Measurements from ENCODE around the gene TNFRSF6B.
"Not testable (repeated sequence)": the region's sequence is repeated elsewhere in the genome, so short reads cannot be mapped to it uniquely, and the experiment has no call there.

Gene TNFRSF6B

GRCh38 chr20:63667858-63668257, 28.6 kb upstream of the TNFRSF6B start:
- POLR2A ChIA-PET, result no interaction called here
- no peak for DNase-seq
- no peak overlapping the region for H3K27ac ChIP-seq (ENCODE audit: insufficient read depth in 1 of 2, low read depth in 1 of 2, low read length in 2 of 2, poor library complexity in 1 of 2, severe bottlenecking in 2 of 2)
- no peak overlapping the region for H3K4me3 ChIP-seq (ENCODE audit: control insufficient read depth in 1 of 7, extremely low read depth in 1 of 7, insufficient read depth in 4 of 7, low read depth in 2 of 7, low read length in 6 of 7)
- WGBS (ENCODE audit: insufficient coverage), result 93% methylated on average over 13 of the region's 16 CpGs
- no peaks in the 10 kb centered on the region for H3K27me3 ChIP-seq (replicated peaks in 2 of 5; ENCODE audit: control insufficient read depth in 4 of 5, insufficient read depth in 5 of 5, low read length in 4 of 5)
- CTCF ChIA-PET, result interaction anchor here (0.7 to 1.3 kb wide), 2 partner anchors 13 to 111 kb away, joined by 3 read pairs; no protein-coding TSS in a partner anchor
- peaks cover 2 to 64% (median 35%) of the 10 kb centered on the region in 4 experiments for H3K36me3 ChIP-seq (ENCODE audit: control insufficient read depth in 4 of 4, insufficient read depth in 4 of 4, low read length in 3 of 4)
- H3K4me1 ChIP-seq (ENCODE audit: control extremely low read depth in 1 of 4, control insufficient read depth in 4 of 4, insufficient read depth in 4 of 4, low read length in 3 of 4), result no peaks in the 10 kb centered on the region
- no peaks in the 10 kb centered on the region for H3K9me3 ChIP-seq (ENCODE audit: control extremely low read depth in 1 of 5, control insufficient read depth in 4 of 5, insufficient read depth in 2 of 5, low read depth in 1 of 5, low read length in 4 of 5)

- Histone ChIP-seq H3K27me3 (replicated peaks in 2 of 5; ENCODE audit: control insufficient read depth in 4 of 5, insufficient read depth in 5 of 5, low read length in 4 of 5) (no peaks in the 10 kb centered on the region), H3K36me3 (ENCODE audit: control insufficient read depth in 4 of 4, insufficient read depth in 4 of 4, low read length in 3 of 4) (peaks cover 2 to 61% (median 33%) of the 10 kb centered on the region in 4 experiments), H3K9me3 (ENCODE audit: control extremely low read depth in 1 of 5, control insufficient read depth in 4 of 5, insufficient read depth in 2 of 5, low read depth in 1 of 5, low read length in 4 of 5) (no peaks in the 10 kb centered on the region), H3K4me1 (ENCODE audit: control extremely low read depth in 1 of 4, control insufficient read depth in 4 of 4, insufficient read depth in 4 of 4, low read length in 3 of 4) (no peaks in the 10 kb centered on the region), H3K27ac (ENCODE audit: insufficient read depth in 1 of 2, low read depth in 1 of 2, low read length in 2 of 2, poor library complexity in 1 of 2, severe bottlenecking in 2 of 2) (no peak overlapping the region), H3K4me3 (ENCODE audit: control insufficient read depth in 1 of 7, extremely low read depth in 1 of 7, insufficient read depth in 4 of 7, low read depth in 2 of 7, low read length in 6 of 7) (no peak overlapping the region)
- POLR2A ChIA-PET, result no interaction called here
- CTCF ChIA-PET, result interaction anchor here (0.7 to 1.3 kb wide), 3 partner anchors 13 to 111 kb away, joined by 3 read pairs; no protein-coding TSS in a partner anchor
- DNase-seq, result no peak
- WGBS (ENCODE audit: insufficient coverage), result 98% methylated on average over 11 of the region's 11 CpGs
These were observed 28.1 kb upstream of the TNFRSF6B start for GRCh38 chr20:63668351-63668750.

GRCh38 chr20:63671695-63672094, 24.8 kb upstream of the TNFRSF6B start:
- CTCF ChIA-PET, result not testable (repeated sequence)

GRCh38 chr20:63672666-63673065, 23.8 kb upstream of the TNFRSF6B start:
- H3K27me3 ChIP-seq (replicated peaks in 2 of 5; ENCODE audit: control insufficient read depth in 4 of 5, insufficient read depth in 5 of 5, low read length in 4 of 5), result no peaks in the 10 kb centered on the region
- WGBS (ENCODE audit: insufficient coverage), result 97% methylated on average over 10 of the region's 10 CpGs
- H3K36me3 ChIP-seq (ENCODE audit: control insufficient read depth in 4 of 4, insufficient read depth in 4 of 4, low read length in 3 of 4), result peaks cover 0 to 49% (median 22%) of the 10 kb centered on the region in 4 experiments
- DNase-seq, result no peak
- ChIA-PET CTCF (no interaction called here), POLR2A (no interaction called here)
- no peak overlapping the region for H3K4me3 ChIP-seq (ENCODE audit: control insufficient read depth in 1 of 7, extremely low read depth in 1 of 7, insufficient read depth in 4 of 7, low read depth in 2 of 7, low read length in 6 of 7)
- H3K9me3 ChIP-seq (ENCODE audit: control extremely low read depth in 1 of 5, control insufficient read depth in 4 of 5, insufficient read depth in 2 of 5, low read depth in 1 of 5, low read length in 4 of 5), result no peaks in the 10 kb centered on the region
- no peaks in the 10 kb centered on the region for H3K4me1 ChIP-seq (ENCODE audit: control extremely low read depth in 1 of 4, control insufficient read depth in 4 of 4, insufficient read depth in 4 of 4, low read length in 3 of 4)
- no peak overlapping the region for H3K27ac ChIP-seq (ENCODE audit: insufficient read depth in 1 of 2, low read depth in 1 of 2, low read length in 2 of 2, poor library complexity in 1 of 2, severe bottlenecking in 2 of 2)

More at GRCh38 chr20:63671695-63672094, 24.8 kb upstream of the TNFRSF6B start:
- H3K27ac ChIP-seq (ENCODE audit: insufficient read depth in 1 of 2, low read depth in 1 of 2, low read length in 2 of 2, poor library complexity in 1 of 2, severe bottlenecking in 2 of 2); POLR2A ChIA-PET; H3K9me3 ChIP-seq (ENCODE audit: control extremely low read depth in 1 of 5, control insufficient read depth in 4 of 5, insufficient read depth in 2 of 5, low read depth in 1 of 5, low read length in 4 of 5); H3K4me1 ChIP-seq (ENCODE audit: control extremely low read depth in 1 of 4, control insufficient read depth in 4 of 4, insufficient read depth in 4 of 4, low read length in 3 of 4); DNase-seq; H3K4me3 ChIP-seq (ENCODE audit: control insufficient read depth in 1 of 7, extremely low read depth in 1 of 7, insufficient read depth in 4 of 7, low read depth in 2 of 7, low read length in 6 of 7); H3K27me3 ChIP-seq (replicated peaks in 2 of 5; ENCODE audit: control insufficient read depth in 4 of 5, insufficient read depth in 5 of 5, low read length in 4 of 5): not testable (repeated sequence)
- H3K36me3 ChIP-seq (ENCODE audit: control insufficient read depth in 4 of 4, insufficient read depth in 4 of 4, low read length in 3 of 4), result peaks cover 2 to 52% (median 26%) of the 10 kb centered on the region in 4 experiments
- 96% methylated on average over 10 of the region's 12 CpGs for WGBS (ENCODE audit: insufficient coverage)

GRCh38 chr20:63673951-63674350, 22.5 kb upstream of the TNFRSF6B start:
- POLR2A ChIA-PET, result no interaction called here
- DNase-seq, result no peak
- no peaks in the 10 kb centered on the region for H3K9me3 ChIP-seq (ENCODE audit: control extremely low read depth in 1 of 5, control insufficient read depth in 4 of 5, insufficient read depth in 2 of 5, low read depth in 1 of 5, low read length in 4 of 5)
- H3K36me3 ChIP-seq (ENCODE audit: control insufficient read depth in 4 of 4, insufficient read depth in 4 of 4, low read length in 3 of 4), result peaks cover 0 to 49% (median 20%) of the 10 kb centered on the region in 4 experiments
- no peaks in the 10 kb centered on the region for H3K27me3 ChIP-seq (replicated peaks in 2 of 5; ENCODE audit: control insufficient read depth in 4 of 5, insufficient read depth in 5 of 5, low read length in 4 of 5)
- no peak overlapping the region for H3K4me3 ChIP-seq (ENCODE audit: control insufficient read depth in 1 of 7, extremely low read depth in 1 of 7, insufficient read depth in 4 of 7, low read depth in 2 of 7, low read length in 6 of 7)
- no peaks in the 10 kb centered on the region for H3K4me1 ChIP-seq (ENCODE audit: control extremely low read depth in 1 of 4, control insufficient read depth in 4 of 4, insufficient read depth in 4 of 4, low read length in 3 of 4)
- over 99% methylated on average over 13 of the region's 14 CpGs for WGBS (ENCODE audit: insufficient coverage)
- CTCF ChIA-PET, result no interaction called here
- no peak overlapping the region for H3K27ac ChIP-seq (ENCODE audit: insufficient read depth in 1 of 2, low read depth in 1 of 2, low read length in 2 of 2, poor library complexity in 1 of 2, severe bottlenecking in 2 of 2)

GRCh38 chr20:63675681-63676368, 20.6 kb upstream of the TNFRSF6B start:
- H3K27me3 ChIP-seq (replicated peaks in 2 of 5; ENCODE audit: control insufficient read depth in 4 of 5, insufficient read depth in 5 of 5, low read length in 4 of 5), result no peaks in the 10 kb centered on the region
- no peak overlapping the region for H3K27ac ChIP-seq (ENCODE audit: insufficient read depth in 1 of 2, low read depth in 1 of 2, low read length in 2 of 2, poor library complexity in 1 of 2, severe bottlenecking in 2 of 2)
- WGBS (ENCODE audit: insufficient coverage), result 99% methylated on average over 8 of the region's 20 CpGs
- ChIA-PET CTCF (no interaction called here), POLR2A (no interaction called here)
- no peak overlapping the region for H3K4me3 ChIP-seq (ENCODE audit: control insufficient read depth in 1 of 7, extremely low read depth in 1 of 7, insufficient read depth in 4 of 7, low read depth in 2 of 7, low read length in 6 of 7)
- peaks cover 0 to 60% (median 23%) of the 10 kb centered on the region in 4 experiments for H3K36me3 ChIP-seq (ENCODE audit: control insufficient read depth in 4 of 4, insufficient read depth in 4 of 4, low read length in 3 of 4)
- no peaks in the 10 kb centered on the region for H3K4me1 ChIP-seq (ENCODE audit: control extremely low read depth in 1 of 4, control insufficient read depth in 4 of 4, insufficient read depth in 4 of 4, low read length in 3 of 4)
- DNase-seq, result no peak
- H3K9me3 ChIP-seq (ENCODE audit: control extremely low read depth in 1 of 5, control insufficient read depth in 4 of 5, insufficient read depth in 2 of 5, low read depth in 1 of 5, low read length in 4 of 5), result no peaks in the 10 kb centered on the region

GRCh38 chr20:63678071-63678470, 18.4 kb upstream of the TNFRSF6B start:
- H3K27ac ChIP-seq (ENCODE audit: insufficient read depth in 1 of 2, low read depth in 1 of 2, low read length in 2 of 2, poor library complexity in 1 of 2, severe bottlenecking in 2 of 2), result no peak overlapping the region
- ChIA-PET CTCF (no interaction called here), POLR2A (no interaction called here)
- H3K27me3 ChIP-seq (replicated peaks in 2 of 5; ENCODE audit: control insufficient read depth in 4 of 5, insufficient read depth in 5 of 5, low read length in 4 of 5), result no peaks in the 10 kb centered on the region
- H3K9me3 ChIP-seq (ENCODE audit: control extremely low read depth in 1 of 5, control insufficient read depth in 4 of 5, insufficient read depth in 2 of 5, low read depth in 1 of 5, low read length in 4 of 5), result no peaks in the 10 kb centered on the region
- WGBS (ENCODE audit: insufficient coverage), result 92% methylated on average over 13 of the region's 13 CpGs
- DNase-seq, result no peak
- peaks cover 0 to 4% (median 0%) of the 10 kb centered on the region in 4 experiments for H3K4me1 ChIP-seq (ENCODE audit: control extremely low read depth in 1 of 4, control insufficient read depth in 4 of 4, insufficient read depth in 4 of 4, low read length in 3 of 4)
- H3K4me3 ChIP-seq (ENCODE audit: control insufficient read depth in 1 of 7, extremely low read depth in 1 of 7, insufficient read depth in 4 of 7, low read depth in 2 of 7, low read length in 6 of 7), result no peak overlapping the region
- peaks cover 0 to 56% (median 19%) of the 10 kb centered on the region in 4 experiments for H3K36me3 ChIP-seq (ENCODE audit: control insufficient read depth in 4 of 4, insufficient read depth in 4 of 4, low read length in 3 of 4)

All from common myeloid progenitor, CD34-positive (primary cell).